Activated naive CD4-positive, alpha-beta T cell (primary cell): ENCODE measurements around the gene VSIR.

ENCODE experiments used
- DNase-seq, 4 experiments: peaks; one replicate each; lab custom pipeline; 2025; lab: John Stamatoyannopoulos, UW

The VSIR gene

DNA sequence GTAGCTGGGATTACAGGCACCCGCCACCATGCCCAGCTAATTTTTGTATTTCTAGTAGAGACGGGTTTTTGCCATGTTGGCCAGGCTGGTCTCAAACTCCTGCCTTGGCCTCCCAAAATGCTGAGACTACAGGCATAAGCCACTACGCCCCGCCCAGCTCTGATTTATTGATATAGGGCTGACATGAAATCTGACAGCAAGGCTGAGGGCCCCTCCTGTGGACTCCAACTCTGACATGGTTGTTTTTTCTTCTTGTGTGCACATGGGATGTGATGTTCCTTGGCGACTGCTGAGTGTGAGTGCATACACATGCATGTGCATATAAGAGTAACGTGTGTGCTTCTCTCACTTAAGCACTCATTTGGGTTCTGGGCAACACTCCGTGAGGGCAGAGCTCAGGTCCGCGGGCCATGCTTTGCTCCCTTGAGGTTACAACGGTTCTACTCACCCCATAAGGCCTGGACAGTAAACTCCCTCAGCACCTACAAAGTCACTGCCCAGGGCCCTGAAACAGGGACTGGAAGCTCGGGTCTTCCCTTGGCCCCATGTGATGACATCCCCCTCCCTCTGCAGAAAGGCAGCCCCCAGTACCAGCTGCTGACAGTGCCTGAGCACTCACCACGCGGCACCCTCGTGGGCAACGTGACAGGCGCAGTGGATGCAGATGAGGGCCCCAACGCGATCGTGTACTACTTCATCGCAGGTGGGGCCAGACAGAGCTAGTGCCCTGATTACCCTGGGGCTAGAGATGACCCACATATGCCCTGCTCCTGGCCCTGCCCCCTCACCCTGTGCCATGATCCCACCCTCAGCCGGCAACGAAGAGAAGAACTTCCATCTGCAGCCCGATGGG lies 33.6 kb upstream of the VSIR start:
- DNase-seq, result no peak

DNA sequence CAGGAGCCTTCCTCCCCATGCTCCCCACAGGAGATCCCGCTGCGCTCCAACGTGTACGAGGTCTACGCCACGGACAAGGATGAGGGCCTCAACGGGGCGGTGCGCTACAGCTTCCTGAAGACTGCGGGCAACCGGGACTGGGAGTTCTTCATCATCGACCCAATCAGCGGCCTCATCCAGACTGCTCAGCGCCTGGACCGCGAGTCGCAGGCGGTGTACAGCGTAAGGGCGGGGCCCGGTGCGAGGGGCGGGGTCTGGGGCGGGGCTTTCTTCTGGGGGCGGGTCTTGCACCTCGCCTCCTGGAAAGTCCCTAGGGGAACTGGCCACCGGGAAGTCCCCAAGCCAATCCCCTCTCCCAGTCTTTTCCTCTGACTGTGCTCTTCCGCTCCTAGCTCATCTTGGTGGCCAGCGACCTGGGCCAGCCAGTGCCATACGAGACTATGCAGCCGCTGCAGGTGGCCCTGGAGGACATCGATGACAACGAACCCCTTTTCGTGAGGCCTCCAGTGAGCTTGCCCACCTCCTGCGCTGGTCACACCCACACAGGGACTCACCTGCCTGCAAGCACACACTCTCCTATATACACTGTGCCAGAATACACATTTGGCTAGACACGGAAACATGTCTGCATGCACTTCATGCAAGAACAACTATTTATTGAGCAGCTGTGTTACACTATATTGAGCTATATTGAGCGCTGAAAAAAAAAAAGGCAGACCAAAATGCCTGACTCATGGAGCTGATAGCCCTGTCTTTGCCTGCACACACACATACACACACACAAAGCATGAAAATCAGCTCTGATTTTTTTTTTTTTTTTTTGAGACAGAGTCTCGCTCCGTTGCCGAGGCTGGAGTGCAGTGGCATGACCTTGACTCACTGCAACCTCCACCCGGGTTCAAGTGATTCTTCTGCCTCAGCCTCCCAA lies 32.7 kb upstream of the VSIR start:
- DNase-seq, result no peak

DNA sequence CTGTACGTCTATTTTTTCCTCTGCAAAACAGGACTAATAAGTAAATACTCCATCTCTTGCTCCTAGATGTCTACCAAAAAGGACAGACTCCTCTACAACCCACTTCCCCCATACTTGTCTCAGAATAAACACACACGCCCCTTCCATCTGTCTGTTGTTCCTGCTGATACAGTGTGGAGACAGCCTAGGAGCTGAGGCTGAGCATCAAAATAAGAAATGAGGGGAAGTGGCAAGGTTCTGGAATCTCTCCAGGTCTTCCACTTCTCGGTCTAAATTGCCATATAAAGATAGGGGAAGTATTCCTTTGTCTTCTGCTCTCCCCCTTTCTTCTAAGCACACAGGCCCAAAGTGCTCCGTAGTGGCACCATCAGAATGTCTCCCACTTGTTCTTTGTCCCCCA lies 30.8 kb upstream of the VSIR start:
- no peak for DNase-seq

DNA sequence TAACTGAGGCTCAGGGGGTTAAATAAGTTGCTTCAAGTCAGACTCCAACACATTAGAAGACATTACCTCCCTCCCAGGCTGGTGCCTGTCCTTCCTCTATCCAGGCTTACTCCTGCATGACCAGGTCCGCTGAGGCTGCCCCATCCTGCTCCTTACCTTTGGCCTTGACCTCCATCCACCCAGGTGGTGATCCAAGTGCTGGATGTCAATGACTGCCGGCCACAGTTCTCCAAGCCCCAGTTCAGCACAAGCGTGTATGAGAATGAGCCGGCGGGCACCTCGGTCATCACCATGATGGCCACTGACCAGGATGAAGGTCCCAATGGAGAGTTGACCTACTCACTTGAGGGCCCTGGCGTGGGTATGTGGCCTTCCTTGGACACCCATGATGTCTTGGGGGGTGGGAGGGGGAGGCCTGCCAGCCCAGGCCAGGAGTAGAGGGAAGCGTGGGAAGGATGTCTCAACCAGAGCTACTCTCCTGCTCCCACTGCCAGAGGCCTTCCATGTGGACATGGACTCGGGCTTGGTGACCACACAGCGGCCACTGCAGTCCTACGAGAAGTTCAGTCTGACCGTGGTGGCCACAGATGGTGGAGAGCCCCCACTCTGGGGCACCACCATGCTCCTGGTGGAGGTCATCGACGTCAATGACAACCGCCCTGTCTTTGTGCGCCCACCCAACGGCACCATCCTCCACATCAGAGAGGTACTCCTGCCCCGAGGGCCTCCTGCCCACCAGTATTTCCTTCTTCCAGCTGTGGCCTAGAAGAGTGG lies 29.6 kb upstream of the VSIR start:
- DNase-seq, result no peak

DNA sequence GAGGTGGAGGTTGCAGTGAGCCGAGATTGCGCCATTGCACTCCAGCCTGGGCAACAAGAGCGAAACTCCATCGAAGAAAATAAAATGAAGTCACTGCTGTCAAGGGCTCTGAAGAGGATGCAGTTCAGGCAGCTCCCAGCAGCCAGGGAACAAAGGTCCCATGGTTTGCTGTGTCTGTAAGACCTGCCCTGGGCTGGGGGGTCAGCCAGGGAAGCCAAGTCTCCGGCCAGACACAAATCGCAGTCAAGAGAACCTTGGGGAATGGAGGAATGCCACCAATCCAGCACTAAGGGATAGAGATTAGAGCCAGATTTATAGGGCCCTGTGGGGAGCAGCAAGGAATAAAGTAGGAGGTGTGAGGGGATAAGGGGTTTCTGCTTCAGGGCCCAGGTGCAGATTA lies 28.9 kb upstream of the VSIR start:
- no peak for DNase-seq

DNA sequence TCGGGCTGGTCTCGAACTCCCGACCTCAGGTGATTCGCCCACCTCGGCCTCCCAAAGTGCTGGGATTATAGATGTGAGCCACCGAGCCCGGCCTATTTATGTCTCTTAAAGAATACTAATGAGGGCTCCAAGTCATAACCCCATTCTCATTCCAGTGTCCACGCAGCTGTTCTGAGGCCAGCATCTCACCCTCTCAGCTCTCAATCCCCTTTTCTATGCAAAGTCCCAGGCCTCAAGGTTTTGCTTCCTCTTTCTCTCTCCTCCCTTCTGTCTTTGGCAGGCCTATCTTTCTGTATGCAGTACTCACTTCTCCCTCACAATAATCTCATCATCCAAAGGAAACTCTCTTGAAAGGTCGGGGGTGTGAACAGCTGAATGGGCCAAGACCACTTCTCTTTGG lies 28.0 kb upstream of the VSIR start:
- no peak for DNase-seq

DNA sequence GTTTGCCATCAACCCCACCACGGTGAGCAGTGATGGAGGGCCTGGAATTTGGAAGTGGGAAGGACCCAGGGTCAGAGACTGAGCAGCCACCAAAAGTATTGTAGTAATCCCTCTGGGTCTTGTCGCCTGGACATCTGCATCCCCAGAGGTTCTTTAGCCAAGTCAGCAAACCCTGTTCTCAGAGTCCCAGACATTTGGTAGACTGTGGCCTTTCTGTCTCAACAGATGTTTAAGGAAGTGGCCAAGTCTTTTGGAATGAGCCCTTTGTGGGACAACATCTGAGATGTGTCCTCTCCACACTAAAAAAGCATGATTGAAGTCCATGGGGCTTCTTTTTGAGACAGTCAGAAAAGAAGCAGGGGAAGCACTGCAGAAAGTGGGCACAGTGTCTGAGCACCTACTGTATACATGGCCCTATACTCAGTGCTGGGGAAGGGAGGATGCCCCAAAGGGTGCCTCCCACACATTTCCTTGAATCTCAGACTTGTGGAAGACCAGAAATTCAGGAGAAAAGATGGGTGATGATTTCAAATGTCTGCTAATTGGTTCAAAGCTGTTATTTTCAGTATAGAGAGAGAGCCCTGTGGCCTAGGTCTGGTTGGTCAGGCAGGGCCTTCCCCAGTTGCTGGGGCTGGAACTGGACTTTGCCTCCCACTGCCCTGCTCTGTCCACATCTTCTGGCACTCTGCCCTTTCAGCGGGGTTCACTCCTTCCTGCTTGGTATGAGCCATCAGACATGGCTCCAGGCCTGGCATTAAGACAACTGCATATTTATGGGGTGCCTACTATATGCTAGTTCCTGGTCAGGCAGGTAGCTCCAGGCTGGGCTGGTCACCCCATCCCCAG lies 26.5 kb upstream of the VSIR start:
- no peak for DNase-seq

DNA sequence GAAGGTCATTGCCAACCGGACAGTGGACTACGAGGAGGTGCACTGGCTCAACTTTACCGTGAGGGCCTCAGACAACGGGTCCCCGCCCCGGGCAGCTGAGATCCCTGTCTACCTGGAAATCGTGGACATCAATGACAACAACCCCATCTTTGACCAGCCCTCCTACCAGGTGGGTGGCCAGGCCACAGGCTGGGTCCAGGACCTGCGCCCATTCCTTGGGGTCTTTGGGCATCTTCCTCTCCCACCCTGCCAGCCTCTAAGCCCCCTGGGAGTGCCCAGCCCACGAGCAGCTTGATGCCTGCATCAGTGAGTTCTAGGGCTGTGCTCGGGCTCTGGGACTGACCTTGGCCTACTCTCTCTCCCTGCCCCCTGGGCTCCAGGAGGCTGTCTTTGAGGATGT lies 25.8 kb upstream of the VSIR start:
- no peak for DNase-seq

DNA sequence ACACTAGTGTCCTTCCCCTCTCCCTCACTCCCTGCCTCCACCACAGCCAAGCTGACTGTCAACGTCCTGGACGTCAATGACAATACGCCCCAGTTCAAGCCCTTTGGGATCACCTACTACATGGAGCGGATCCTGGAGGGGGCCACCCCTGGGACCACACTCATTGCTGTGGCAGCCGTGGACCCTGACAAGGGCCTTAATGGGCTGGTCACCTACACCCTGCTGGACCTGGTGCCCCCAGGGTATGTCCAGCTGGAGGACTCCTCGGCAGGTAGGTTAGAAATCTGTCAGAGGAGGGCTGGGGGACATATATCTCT lies 24.9 kb upstream of the VSIR start:
- DNase-seq, result no peak

DNA sequence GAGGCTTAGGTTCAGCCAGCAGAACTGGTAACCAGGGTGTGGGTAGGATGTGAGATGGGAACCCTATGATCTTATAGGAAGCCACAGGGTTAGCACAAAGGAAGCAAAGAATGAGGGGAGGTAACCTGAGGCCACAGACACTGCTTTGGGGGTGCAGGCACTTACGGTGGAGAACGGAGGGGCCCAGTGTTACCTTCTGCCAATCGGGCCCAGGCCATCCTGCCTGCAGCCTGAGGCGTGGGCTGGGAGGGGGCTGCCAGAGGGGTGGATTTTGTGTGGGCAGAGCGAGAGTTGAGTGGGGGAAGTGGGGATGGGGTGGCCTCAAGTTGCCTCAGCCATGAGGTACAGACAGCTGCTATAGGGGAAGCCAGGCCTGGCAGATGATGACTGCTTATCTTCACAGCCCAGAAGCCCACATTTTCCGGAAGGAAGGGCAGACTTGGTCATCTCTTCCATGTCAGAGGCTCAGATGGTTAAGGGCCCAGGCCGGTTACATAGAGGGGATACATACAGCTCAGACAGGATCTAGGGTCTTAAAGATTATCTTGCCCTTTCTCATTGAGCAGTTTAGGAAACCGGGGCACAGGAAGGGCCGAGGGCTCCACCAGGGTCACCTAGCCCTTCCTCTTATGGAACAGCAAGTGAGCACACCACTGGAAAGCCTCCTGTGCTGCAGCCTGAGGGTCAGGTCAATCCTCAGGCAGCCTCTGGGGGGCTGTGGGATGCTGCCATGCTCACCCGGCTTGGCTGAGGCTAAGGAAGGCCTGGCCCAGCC lies 24.4 kb upstream of the VSIR start:
- DNase-seq, result no peak

DNA sequence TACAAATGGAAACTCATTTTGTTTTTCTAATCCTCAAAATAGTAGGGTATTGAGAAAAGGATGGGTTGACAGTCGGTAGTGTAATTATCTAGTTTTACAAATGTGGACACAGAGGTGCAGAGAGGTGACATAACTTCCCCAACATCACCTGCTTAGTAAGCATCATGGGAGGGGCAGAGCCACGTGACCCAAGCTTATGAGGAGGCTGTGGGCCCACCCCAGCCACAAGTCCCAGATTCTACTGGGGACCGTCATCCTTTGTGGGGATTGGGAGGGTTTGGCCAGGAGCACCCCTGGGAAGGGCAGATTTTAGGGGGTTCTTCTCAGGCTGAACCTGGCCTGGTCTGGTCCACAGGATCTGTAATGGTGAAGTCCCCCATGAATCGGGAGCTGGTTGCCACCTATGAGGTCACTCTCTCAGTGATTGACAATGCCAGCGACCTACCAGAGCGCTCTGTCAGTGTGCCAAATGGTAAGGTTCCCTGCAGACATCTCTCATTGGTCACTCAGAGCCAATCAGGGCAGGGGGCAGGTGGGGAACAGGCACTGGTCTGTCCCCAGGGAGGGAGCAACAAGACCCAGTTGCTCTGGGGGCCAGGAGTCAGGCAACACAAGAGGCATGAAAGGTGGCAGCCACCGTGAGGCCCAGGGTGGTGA lies 23.6 kb upstream of the VSIR start:
- DNase-seq, result no peak

DNA sequence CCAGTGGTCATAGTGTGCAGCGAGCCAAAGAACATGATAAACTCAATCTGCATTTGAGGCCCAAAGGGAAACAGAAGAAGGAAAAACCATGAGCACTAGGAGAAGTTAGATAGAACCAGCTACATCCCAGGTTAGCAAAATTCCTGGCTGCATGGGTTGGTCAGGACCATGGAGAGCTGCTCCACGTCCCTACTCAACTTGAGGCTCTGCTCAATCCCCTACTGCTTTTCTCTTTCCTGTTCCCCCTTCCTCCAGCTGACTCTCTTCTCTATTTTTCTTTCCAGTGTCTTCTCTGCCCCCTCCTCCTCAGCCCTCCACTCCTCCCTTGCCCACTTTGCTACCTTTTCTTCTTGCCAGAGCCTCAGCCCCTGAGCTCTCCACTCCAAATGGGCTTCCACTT lies 21.9 kb upstream of the VSIR start:
- no peak for DNase-seq

DNA sequence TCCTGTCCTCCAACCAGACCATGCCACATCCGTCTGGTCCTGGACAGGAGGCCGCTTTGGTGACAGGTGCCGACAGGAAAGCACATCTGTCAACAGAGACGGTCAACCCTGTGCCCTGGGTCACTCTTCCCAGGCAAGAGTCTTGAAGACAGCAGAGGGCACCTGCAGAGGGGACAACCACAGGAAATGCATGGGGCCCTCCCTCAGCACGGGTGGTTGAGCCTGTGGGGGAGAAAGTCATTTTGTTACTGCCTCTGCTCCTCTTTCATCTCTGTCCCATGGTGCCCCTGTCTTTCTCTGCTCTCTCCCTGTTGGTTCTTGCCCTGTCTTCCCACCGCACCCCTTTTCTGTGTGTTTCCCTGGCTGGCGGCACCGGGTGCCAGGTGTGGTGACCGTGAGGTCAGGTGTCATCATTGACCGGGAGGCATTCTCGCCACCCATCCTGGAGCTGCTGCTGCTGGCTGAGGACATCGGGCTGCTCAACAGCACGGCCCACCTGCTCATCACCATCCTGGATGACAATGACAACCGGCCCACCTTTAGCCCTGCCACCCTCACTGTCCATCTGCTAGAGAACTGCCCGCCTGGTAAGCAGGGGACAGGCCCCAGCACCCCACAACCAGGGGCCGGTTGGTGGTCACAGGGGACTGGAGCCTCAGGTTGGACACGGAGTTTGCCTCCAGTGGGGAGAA lies 17.6 kb upstream of the VSIR start:
- DNase-seq, result no peak

DNA sequence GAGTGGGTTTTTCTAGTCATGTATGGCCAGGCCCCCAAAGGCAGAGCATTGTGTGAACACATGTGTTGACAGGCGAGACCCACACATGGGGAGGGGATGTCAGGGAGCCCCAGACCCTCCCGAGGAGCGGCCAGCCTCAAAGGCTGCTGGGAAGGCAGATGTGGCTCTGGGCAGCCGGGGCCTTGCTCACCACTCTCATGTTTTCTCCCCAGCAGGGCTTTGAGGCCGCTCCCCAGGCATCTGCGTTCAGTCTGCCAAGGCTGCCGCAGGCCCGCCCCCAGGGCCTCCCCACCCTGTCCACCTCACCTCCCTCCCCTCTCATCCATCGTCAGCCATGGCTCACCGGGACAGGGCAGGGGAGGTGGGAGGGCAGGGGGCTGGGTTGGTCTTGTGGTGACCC lies 16.6 kb upstream of the VSIR start:
- no peak for DNase-seq

DNA sequence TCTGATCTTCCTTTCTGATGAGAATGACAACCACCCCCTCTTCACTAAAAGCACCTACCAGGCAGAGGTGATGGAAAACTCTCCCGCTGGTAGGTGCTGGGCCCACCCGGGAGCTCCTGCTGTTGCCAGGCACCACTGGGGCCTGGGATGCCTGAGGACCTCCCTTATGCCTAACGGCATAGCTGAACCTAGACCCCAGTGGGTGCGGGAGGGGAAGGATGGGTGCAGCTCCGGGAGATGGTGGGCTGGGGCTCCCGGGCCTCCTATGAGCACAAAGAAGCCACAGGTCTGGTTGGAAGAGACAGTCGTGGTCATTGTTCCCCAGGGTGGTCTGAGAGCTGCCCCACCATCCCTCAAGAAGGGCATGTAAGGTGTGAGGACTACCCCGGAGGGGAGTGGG lies 15.6 kb upstream of the VSIR start:
- DNase-seq, result no peak

DNA sequence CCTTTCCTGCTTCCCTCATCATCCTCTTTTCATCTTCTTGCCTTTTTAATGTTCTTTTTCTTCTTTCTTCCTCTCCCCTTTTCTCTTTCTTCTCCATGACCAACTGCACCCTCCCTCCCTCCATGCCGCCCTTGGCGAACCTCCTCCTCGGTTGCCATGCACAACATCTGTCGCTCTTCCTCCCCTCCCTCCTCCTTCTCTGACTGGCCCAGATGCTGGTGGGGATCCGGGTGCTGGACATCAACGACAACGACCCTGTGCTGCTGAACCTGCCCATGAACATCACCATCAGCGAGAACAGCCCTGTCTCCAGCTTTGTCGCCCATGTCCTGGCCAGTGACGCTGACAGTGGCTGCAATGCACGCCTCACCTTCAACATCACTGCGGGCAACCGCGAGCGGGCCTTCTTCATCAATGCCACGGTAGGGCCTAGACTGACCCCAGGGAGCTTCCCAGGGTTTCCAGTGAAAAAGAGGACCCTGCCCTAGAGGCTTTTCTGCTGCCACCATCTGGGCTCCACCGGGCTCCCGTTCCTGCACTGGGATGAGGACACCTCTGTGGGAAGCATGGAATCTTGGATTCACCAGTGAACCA lies 11.5 kb upstream of the VSIR start:
- no peak for DNase-seq

DNA sequence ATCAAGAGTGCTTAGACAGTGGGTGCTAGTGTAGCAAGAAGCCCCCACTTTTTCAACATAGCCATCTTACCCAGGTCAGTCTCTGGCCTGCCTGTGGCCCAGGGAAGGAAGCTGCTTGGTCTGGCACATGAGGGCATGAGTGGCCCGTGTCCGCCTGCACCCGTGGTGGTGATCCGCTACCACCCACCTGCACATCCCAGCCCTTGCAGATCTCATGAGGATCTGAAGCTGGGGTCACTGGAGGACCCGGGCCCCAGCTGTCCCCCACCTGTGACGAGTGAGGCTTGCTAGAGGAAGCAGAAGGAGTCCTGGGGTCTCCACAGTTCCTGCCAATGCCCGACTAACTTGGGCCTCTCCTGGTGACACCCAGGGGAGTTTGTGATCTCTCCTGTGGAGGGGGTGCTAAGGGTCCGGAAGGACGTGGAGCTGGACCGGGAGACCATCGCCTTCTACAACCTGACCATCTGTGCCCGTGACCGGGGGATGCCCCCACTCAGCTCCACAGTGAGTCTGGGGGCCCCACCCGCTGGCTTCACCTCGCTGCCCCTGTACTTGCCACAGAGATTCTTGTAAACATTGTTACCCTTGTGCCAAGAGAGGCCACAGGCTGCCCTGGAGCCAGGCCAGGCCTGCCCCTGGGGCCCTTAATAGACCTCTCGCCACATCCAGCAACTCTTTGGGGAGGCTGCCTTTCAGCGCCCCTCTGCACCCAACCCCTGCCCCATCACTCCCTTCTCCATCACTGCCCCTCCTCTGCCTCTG lies 10.8 kb upstream of the VSIR start:
- DNase-seq, result no peak

DNA sequence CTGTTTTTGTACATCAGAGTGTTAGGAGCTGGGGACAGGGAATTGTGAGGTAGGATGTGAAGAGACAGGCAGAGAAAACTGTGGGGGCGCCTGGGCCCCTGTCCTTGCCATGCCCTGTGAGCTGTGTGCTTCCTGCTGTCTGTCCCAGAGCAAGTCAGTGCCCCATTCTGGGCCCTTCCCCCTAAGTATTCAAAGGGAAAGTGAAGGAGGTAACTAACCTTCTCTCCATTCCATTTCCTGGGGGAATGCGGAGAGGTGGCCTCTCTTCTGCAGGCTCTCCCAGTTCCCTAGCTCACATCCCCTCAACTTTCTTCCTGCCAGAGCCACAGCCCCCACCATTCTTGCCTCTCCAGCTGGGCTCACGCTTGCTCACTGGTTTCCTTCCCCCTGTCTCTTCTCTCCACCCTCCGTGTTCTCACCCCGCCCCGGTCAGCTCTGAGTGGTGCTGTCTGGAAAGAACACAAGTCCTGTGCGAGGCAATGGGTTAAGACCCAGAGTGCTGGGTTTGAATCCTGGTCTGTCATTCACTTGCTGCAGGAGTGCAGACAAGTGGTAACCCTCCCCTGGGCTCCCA lies 9.7 kb upstream of the VSIR start:
- no peak for DNase-seq
